Glomerular visceral epithelial cell (primary cell): ENCODE measurements around the gene PRR20A.
A peak's percentile ranks its signal among the peaks of the same experiment; 100 is the strongest.
"Not testable (repeated sequence)": the region's sequence is repeated elsewhere in the genome, so short reads cannot be mapped to it uniquely, and the experiment has no call there.

Experiments used
- DNase-seq: peaks from one replicate; pipeline ENCODE4 v3.0.0-alpha.2; 2016; ENCODE audit errors: extremely low spot score

The PRR20A gene

GRCh38 chr13:57140235-57140968, at the start of gene PRR20A:
PRR20A (plus strand) TSS chr13:57140918; CDS start chr13:57141305, 387 bp downstream.
- not testable (repeated sequence) for DNase-seq

- no peak for DNase-seq
Observed at GRCh38 chr13:57114945-57115344, 25.8 kb upstream of the PRR20A start.

- peak; percentile 12 for DNase-seq
Observed at GRCh38 chr13:57123681-57124080, 17.0 kb upstream of the PRR20A start.

GRCh38 chr13:57128909-57129308, 11.8 kb upstream of the PRR20A start:
- DNase-seq, result no peak

GRCh38 chr13:57136093-57136492, 4.6 kb upstream of the PRR20A start:
- no peak for DNase-seq

- DNase-seq, result no peak
Observed at GRCh38 chr13:57137585-57137984, 3.1 kb upstream of the PRR20A start.

- DNase-seq, result no peak
Observed at GRCh38 chr13:57138988-57139387, 1.7 kb upstream of the PRR20A start.

- DNase-seq, result not testable (repeated sequence)
Observed at GRCh38 chr13:57139781-57140180, 937 bp upstream of the PRR20A start.

GRCh38 chr13:57147188-57147587, 6.5 kb downstream of the PRR20A start, which contains the start of gene PRR20B:
PRR20B (plus strand) TSS chr13:57147488; CDS start chr13:57147875, 387 bp downstream.
- not testable (repeated sequence) for DNase-seq

- not testable (repeated sequence) for DNase-seq
Observed at GRCh38 chr13:57148106-57148505, 7.4 kb downstream of the PRR20A start.

GRCh38 chr13:57153761-57154160, 13.0 kb downstream of the PRR20A start, which contains the start of gene PRR20C:
PRR20C (plus strand) TSS chr13:57154061; CDS start chr13:57154448, 387 bp downstream.
- DNase-seq, result not testable (repeated sequence)

GRCh38 chr13:57160332-57160731, 19.6 kb downstream of the PRR20A start, which contains the start of gene PRR20D:
PRR20D (plus strand) TSS chr13:57160632; CDS start chr13:57161019, 387 bp downstream.
- not testable (repeated sequence) for DNase-seq

GRCh38 chr13:57166897-57167296, 26.2 kb downstream of the PRR20A start, which contains the start of gene PRR20E:
PRR20E (plus strand) TSS chr13:57167197; CDS start chr13:57167584, 387 bp downstream.
- DNase-seq, result not testable (repeated sequence)

GRCh38 chr13:57191667-57192066, 50.9 kb downstream of the PRR20A start:
- no peak for DNase-seq
